ENCODE results near the gene FHIT.

DNA sequence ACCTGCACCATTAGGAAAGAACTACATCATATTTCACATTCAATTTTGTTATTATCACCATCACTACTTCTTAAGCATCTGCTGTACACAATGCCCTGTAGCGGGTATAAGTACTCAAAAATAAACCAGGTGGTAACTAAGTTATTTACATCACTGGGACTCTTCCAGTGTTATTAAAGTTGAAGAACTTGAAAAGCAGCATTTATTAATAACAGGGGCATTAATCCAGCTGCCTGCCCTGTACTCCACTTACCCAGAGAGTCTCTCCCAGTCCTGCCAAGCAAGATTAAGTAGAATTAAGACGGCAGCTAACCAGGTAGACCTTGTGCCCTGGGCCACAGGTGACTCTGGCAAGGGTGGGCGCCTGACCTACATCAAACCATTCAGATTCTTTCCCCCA, 65.2 kb downstream of the FHIT start:
- TF ChIP-seq, protein P1, sequence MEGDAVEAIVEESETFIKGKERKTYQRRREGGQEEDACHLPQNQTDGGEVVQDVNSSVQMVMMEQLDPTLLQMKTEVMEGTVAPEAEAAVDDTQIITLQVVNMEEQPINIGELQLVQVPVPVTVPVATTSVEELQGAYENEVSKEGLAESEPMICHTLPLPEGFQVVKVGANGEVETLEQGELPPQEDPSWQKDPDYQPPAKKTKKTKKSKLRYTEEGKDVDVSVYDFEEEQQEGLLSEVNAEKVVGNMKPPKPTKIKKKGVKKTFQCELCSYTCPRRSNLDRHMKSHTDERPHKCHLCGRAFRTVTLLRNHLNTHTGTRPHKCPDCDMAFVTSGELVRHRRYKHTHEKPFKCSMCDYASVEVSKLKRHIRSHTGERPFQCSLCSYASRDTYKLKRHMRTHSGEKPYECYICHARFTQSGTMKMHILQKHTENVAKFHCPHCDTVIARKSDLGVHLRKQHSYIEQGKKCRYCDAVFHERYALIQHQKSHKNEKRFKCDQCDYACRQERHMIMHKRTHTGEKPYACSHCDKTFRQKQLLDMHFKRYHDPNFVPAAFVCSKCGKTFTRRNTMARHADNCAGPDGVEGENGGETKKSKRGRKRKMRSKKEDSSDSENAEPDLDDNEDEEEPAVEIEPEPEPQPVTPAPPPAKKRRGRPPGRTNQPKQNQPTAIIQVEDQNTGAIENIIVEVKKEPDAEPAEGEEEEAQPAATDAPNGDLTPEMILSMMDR (IDR thresholded peaks at IDR 0.05; ENCODE audit: low read depth, low read length): no peak
- no peak for TF ChIP-seq EZH2phosphoT487 (IDR thresholded peaks at IDR 0.05; ENCODE audit: low read depth)
